ENCODE measurements around the gene AKAP5.
A peak's percentile ranks its signal among the peaks of the same experiment; 100 is the strongest.

AKAP5 gene

GRCh38 chr14:64465191-64465822 is at the start of gene AKAP5:
TSS of gene AKAP5 (plus strand) at chr14:64465499. CDS start at chr14:64468395, 2,896 bp downstream.
- DNase-seq: peak; percentile 61

- no peak for DNase-seq
These were observed 48.9 kb upstream of the AKAP5 start for GRCh38 chr14:64416348-64416932.

GRCh38 chr14:64417055-64417770 is 48.1 kb upstream of the AKAP5 start:
- DNase-seq: no peak

- DNase-seq: no peak
These were observed 47.6 kb upstream of the AKAP5 start for GRCh38 chr14:64417771-64418125.

- DNase-seq: no peak
These were observed 46.3 kb upstream of the AKAP5 start for GRCh38 chr14:64419003-64419402.

- no peak for DNase-seq
These were observed 44.1 kb upstream of the AKAP5 start for GRCh38 chr14:64421166-64421565.

- DNase-seq: no peak
These were observed 43.3 kb upstream of the AKAP5 start for GRCh38 chr14:64422005-64422404.

GRCh38 chr14:64422756-64423155 is 42.5 kb upstream of the AKAP5 start:
- DNase-seq: no peak

- no peak for DNase-seq
These were observed 41.3 kb upstream of the AKAP5 start for GRCh38 chr14:64423987-64424386.

- no peak for DNase-seq
These were observed 30.8 kb upstream of the AKAP5 start for GRCh38 chr14:64434528-64434927.

- DNase-seq: no peak
These were observed 27.0 kb upstream of the AKAP5 start for GRCh38 chr14:64438181-64438841.

GRCh38 chr14:64439141-64439540 is 26.2 kb upstream of the AKAP5 start:
- no peak for DNase-seq

- no peak for DNase-seq
These were observed 24.8 kb upstream of the AKAP5 start for GRCh38 chr14:64440494-64440893.

GRCh38 chr14:64442300-64442988 is 22.9 kb upstream of the AKAP5 start:
- DNase-seq: no peak

- no peak for DNase-seq
These were observed 21.2 kb upstream of the AKAP5 start for GRCh38 chr14:64444140-64444539.

GRCh38 chr14:64444984-64445845 is 20.1 kb upstream of the AKAP5 start:
- peak; percentile 5 for DNase-seq

- DNase-seq: no peak
These were observed 17.2 kb upstream of the AKAP5 start for GRCh38 chr14:64447876-64448670.

- no peak for DNase-seq
These were observed 15.0 kb upstream of the AKAP5 start for GRCh38 chr14:64450255-64450654.

GRCh38 chr14:64454671-64455070 is 10.6 kb upstream of the AKAP5 start:
- no peak for DNase-seq

- DNase-seq: no peak
These were observed 5.7 kb upstream of the AKAP5 start for GRCh38 chr14:64459405-64460136.

GRCh38 chr14:64461221-64461620 is 4.1 kb upstream of the AKAP5 start:
- no peak for DNase-seq
